GM12801 (cell line): ENCODE data around the gene REG4.

Experiments
- CTCF ChIP-seq: IDR thresholded peaks from one replicate; pipeline ENCODE4 v1.5.1; 2011; ENCODE audit warnings: control low read depth; ENCODE audit not compliant: insufficient read length; ENCODE audit errors: extremely low read depth

Gene REG4

GRCh38 chr1:119831027-119831426, 19.8 kb upstream of the REG4 start:
- no peak for TF ChIP-seq CTCF

GRCh38 chr1:119829625-119830024, 18.4 kb upstream of the REG4 start:
- TF ChIP-seq CTCF, result no peak

GRCh38 chr1:119828266-119828665, 17.0 kb upstream of the REG4 start:
- TF ChIP-seq CTCF, result no peak

GRCh38 chr1:119827010-119827409, 15.8 kb upstream of the REG4 start:
- TF ChIP-seq CTCF, result no peak

- TF ChIP-seq CTCF, result no peak
Observed at GRCh38 chr1:119822406-119822805, 11.1 kb upstream of the REG4 start.

- no peak for TF ChIP-seq CTCF
Observed at GRCh38 chr1:119818181-119818580, 6.9 kb upstream of the REG4 start.

GRCh38 chr1:119816407-119816806, 5.1 kb upstream of the REG4 start:
- no peak for TF ChIP-seq CTCF

- TF ChIP-seq CTCF, result no peak
Observed at GRCh38 chr1:119815928-119816327, 4.7 kb upstream of the REG4 start.
